Measurements from ENCODE around the gene S100A12.

Gene S100A12

DNA sequence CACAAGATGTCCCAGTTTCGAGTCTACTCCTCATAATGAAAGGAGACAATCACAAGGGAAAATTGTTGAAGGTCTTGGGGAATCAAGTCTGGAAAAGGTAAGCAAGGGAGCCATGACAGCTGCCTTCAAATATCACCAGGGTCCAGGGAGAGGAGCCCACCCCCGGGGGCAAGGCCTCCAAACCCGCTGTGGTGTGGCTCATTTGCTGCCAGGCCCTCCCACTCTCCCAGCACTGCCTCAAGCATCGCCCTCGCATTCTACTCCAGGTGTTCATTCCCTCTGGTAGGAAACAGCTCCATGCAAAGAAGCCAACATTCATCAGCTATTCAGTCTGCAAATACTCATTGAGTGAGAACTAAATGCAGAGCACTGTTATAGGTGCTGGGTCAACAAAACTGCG lies 9.2 kb downstream of the S100A12 start:
- DNase-seq (ENCODE audit: low read depth): no peak
- H3K4me3 ChIP-seq (ENCODE audit: control insufficient read depth, low read depth, low read length): no peak overlapping the region
- TF ChIP-seq, protein P1, sequence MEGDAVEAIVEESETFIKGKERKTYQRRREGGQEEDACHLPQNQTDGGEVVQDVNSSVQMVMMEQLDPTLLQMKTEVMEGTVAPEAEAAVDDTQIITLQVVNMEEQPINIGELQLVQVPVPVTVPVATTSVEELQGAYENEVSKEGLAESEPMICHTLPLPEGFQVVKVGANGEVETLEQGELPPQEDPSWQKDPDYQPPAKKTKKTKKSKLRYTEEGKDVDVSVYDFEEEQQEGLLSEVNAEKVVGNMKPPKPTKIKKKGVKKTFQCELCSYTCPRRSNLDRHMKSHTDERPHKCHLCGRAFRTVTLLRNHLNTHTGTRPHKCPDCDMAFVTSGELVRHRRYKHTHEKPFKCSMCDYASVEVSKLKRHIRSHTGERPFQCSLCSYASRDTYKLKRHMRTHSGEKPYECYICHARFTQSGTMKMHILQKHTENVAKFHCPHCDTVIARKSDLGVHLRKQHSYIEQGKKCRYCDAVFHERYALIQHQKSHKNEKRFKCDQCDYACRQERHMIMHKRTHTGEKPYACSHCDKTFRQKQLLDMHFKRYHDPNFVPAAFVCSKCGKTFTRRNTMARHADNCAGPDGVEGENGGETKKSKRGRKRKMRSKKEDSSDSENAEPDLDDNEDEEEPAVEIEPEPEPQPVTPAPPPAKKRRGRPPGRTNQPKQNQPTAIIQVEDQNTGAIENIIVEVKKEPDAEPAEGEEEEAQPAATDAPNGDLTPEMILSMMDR (IDR thresholded peaks at IDR 0.05; ENCODE audit: control insufficient read depth, insufficient read depth, low read depth, low read length, missing control alignments): no peak

GRCh38 chr1:153365696-153366095 lies 9.7 kb downstream of the S100A12 start:
- DNase-seq (ENCODE audit: low read depth): no peak

DNA sequence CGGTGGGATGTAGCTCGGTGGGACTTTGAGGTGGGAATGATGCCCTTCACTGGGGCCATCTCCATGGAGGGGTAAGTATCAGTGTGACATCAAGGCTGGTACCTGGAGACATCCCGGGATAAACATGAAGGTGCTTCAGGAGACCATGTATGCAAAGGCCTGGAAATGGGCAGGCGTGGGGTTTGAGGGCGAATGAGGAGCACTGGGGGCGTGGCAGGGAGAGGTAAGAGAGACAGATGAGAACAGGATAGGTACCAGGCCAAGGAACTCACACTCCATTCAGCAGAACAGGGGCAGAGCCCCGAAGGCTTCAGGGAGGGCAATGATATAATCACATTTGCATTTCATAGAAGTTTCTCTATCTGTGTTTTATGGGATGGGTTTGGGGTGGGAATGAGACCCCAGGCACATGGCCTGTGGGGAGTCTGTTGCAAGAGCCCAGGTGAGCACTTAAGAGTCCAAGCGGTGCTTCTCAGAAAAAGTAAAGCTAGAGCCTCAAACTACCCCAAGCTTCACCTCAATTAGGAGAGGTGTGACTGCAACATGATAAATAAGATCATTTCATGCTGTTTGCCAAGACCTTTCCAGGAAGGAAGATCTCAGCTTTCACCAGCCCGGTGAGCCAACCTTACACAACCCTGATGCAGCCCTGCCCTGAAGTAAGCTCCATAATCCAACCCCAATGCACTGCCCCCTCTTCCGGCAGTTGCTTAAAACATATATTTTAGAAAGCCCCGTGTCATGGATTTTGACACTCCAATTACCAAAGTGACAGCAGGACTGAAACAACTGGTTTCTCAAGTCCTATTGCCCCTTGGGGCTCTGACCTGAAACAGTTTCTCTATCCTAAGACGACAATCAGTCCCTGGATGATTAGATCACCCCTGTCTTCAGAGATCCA lies 10.4 kb downstream of the S100A12 start:
- TF ChIP-seq, protein P1 (IDR thresholded peaks at IDR 0.05; ENCODE audit: control insufficient read depth, insufficient read depth, low read depth, low read length, missing control alignments): no peak
- no peak overlapping the region for H3K4me3 ChIP-seq (ENCODE audit: control insufficient read depth, low read depth, low read length)
- no peak for DNase-seq (ENCODE audit: low read depth)

More at GRCh38 chr1:153365696-153366095, 9.7 kb downstream of the S100A12 start:
- TF ChIP-seq, protein P1 (IDR thresholded peaks at IDR 0.05; ENCODE audit: control insufficient read depth, insufficient read depth, low read depth, low read length, missing control alignments): no peak
- H3K4me3 ChIP-seq (ENCODE audit: control insufficient read depth, low read depth, low read length): no peak overlapping the region

DNA sequence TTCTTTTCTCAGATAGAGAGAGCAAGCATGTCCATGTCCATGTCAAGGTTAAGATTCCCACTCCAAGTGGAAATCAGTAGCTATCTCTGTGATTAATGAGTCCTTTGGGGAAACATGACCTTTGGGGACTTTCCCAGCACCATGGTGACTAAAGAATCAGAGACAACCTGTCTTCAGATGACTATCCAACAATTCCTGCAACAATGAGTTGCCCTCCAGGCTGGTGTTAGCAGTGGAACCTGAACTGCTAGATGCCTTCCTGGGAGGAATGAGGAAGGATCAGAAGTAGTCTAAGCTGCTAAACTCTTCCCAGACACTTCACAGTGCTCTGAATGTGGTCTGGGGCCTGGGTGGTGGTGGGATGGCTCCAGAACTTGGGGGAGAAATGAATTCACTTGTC lies 11.3 kb downstream of the S100A12 start:
- H3K4me3 ChIP-seq (ENCODE audit: control insufficient read depth, low read depth, low read length): no peak overlapping the region
- DNase-seq (ENCODE audit: low read depth): no peak
- TF ChIP-seq, protein P1 (IDR thresholded peaks at IDR 0.05; ENCODE audit: control insufficient read depth, insufficient read depth, low read depth, low read length, missing control alignments): no peak

DNA sequence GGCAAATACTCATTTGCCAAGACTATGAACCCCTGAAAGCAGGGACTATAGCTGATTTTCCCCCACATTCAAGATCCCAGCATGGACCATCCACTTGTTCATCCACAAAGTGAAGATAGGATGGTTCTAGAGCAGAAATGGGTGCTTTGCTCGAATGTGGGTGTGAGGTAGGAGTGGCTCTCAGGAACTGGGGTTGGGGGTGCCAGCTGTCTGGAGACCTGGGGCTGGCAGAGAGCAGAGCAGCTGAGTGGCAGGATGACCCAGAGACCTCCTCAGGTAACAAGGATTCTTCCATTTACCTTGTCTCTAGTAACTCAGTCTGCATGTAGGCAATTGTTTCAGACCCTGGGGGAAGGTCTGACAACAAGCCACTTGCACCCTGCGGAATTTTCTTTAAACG lies 11.8 kb downstream of the S100A12 start:
- DNase-seq (ENCODE audit: low read depth): no peak
- TF ChIP-seq, protein P1 (IDR thresholded peaks at IDR 0.05; ENCODE audit: control insufficient read depth, insufficient read depth, low read depth, low read length, missing control alignments): no peak
- no peak overlapping the region for H3K4me3 ChIP-seq (ENCODE audit: control insufficient read depth, low read depth, low read length)

DNA sequence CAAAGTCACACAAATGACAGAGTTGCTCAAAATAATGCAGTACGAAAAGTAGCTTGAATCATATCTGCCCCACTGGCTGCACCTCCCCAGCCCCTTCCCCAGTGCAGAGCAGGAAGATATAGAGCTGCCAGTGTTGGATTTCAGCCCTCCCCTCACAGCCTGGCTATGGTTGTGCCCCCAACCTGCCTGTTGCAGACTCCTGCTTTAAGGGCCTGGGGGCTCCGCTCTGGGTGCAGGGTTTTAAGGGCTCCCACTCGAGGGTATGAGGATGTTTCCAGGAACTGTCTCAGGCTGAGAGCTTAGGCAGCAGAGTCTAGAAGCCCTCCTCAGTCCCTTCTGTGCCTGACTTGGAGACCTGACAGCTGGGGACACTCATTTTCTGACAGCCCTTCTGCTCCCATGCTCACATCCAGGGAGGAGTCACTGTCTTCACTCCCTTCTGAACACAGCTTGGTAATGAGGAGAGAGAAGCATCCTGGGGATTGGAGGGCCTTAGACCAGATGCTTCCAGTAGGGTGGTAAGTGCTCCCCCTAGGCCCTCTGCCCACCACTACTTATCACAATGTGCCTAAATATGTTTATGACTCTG lies 13.1 kb downstream of the S100A12 start:
- TF ChIP-seq, protein P1 (IDR thresholded peaks at IDR 0.05; ENCODE audit: control insufficient read depth, insufficient read depth, low read depth, low read length, missing control alignments): no peak
- DNase-seq (ENCODE audit: low read depth): no peak
- H3K4me3 ChIP-seq (ENCODE audit: control insufficient read depth, low read depth, low read length): no peak overlapping the region

All from AG09309 (cell line).